ENCODE measurements around the gene C1QL3.

Gene C1QL3

GRCh38 chr10:16491933-16492332 is 29.7 kb downstream of the C1QL3 start:
- no peak for DNase-seq

- DNase-seq, result no peak
These were observed 31.2 kb downstream of the C1QL3 start for GRCh38 chr10:16490511-16490910.

- DNase-seq, result no peak
These were observed 38.3 kb downstream of the C1QL3 start for GRCh38 chr10:16483241-16483917.

GRCh38 chr10:16481052-16481728 is 40.5 kb downstream of the C1QL3 start:
- no peak for DNase-seq

- DNase-seq, result no peak
These were observed 42.9 kb downstream of the C1QL3 start for GRCh38 chr10:16478801-16479200.

- DNase-seq, result no peak
These were observed 43.9 kb downstream of the C1QL3 start for GRCh38 chr10:16477757-16478156.

GRCh38 chr10:16472828-16473227 is 48.9 kb downstream of the C1QL3 start:
- no peak for DNase-seq

- DNase-seq, result no peak
These were observed 50.9 kb downstream of the C1QL3 start for GRCh38 chr10:16470747-16471146.

GRCh38 chr10:16466001-16466400 is 55.7 kb downstream of the C1QL3 start:
- DNase-seq, result no peak

All from islet precursor cell (in vitro differentiated cells).